CD4-positive, alpha-beta memory T cell (primary cell): ENCODE results near the gene LSM7. TPM values are rescaled to one million over a fixed set of nuclear protein-coding genes. Genes with fewer than 3 reads are reported as not detected.

Experiments
- CTCF ChIA-PET: fragments of 350-600 bp; sonication (Branson Sonifier 250); formaldehyde crosslinking; loops from one replicate; lab custom pipeline; 2021; ENCODE audit warnings: inconsistent platforms; ENCODE audit not compliant: partially characterized antibody; lab: Charles Lee
- POLR2A ChIA-PET: fragments of 350-600 bp; sonication (Branson Sonifier 250); formaldehyde crosslinking; loops from one replicate; lab custom pipeline; 2021; ENCODE audit not compliant: partially characterized antibody; lab: Charles Lee
- DNase-seq, 5 donors: peaks; one replicate each; pipeline versions ENCODE4 v3.0.0 to v3.0.0-alpha.2; 2020 to 2022; ENCODE audit warnings: mixed read lengths in 1 of 5
- H3K27ac ChIP-seq: one replicate; pipeline ENCODE4 v1.7.0; 2013; ENCODE audit warnings: low read depth, low read length
- H3K27me3 ChIP-seq: 2 replicates; pipeline ENCODE4 v1.7.0; 2013; ENCODE audit warnings: mild to moderate bottlenecking, low read length, moderate library complexity; ENCODE audit not compliant: insufficient read depth
- H3K36me3 ChIP-seq: 2 replicates; pipeline ENCODE4 v1.7.0; 2013; ENCODE audit warnings: mild to moderate bottlenecking, low read length, moderate library complexity; ENCODE audit not compliant: insufficient read depth
- H3K4me1 ChIP-seq: 2 replicates; pipeline ENCODE4 v1.7.0; 2013; ENCODE audit warnings: mild to moderate bottlenecking, low read length, moderate library complexity; ENCODE audit not compliant: insufficient read depth
- H3K4me3 ChIP-seq, 2 donors: one replicate each; pipeline ENCODE4 v1.7.0; 2013; ENCODE audit warnings: low read length in 2 of 2, mild to moderate bottlenecking in 1 of 2
- H3K9me3 ChIP-seq, 2 donors: one replicate each; pipeline ENCODE4 v1.7.0; 2013; ENCODE audit warnings: low read length in 2 of 2, control low read depth in 1 of 2; ENCODE audit not compliant: control insufficient read depth in 1 of 2
- H3K27ac Mint-ChIP-seq, 7 donors: one replicate each; pipeline ENCODE4 v1.8.0; 2020 to 2021; ENCODE audit warnings: mixed read lengths in 7 of 7, mild to moderate bottlenecking in 6 of 7, inconsistent platforms in 3 of 7, moderate library complexity in 3 of 7
- H3K27me3 Mint-ChIP-seq, 2 donors: one replicate each; pipeline ENCODE4 v1.8.0; 2020 to 2021; ENCODE audit warnings: mixed read lengths in 2 of 2
- H3K36me3 Mint-ChIP-seq, 2 donors: one replicate each; pipeline ENCODE4 v1.8.0; 2020 to 2021; ENCODE audit warnings: mixed read lengths in 2 of 2, inconsistent platforms in 1 of 2, mild to moderate bottlenecking in 1 of 2
- H3K4me1 Mint-ChIP-seq, 4 donors: one replicate each; pipeline ENCODE4 v1.8.0; 2020 to 2021; ENCODE audit warnings: mixed read lengths in 4 of 4, mild to moderate bottlenecking in 1 of 4
- H3K4me3 Mint-ChIP-seq, 8 donors: one replicate each; pipeline ENCODE4 v1.8.0; 2020 to 2021; ENCODE audit warnings: mixed read lengths in 8 of 8, mild to moderate bottlenecking in 7 of 8, moderate library complexity in 6 of 8, inconsistent platforms in 3 of 8
- H3K9me3 Mint-ChIP-seq, 8 donors: one replicate each; pipeline ENCODE4 v1.8.0; 2020 to 2021; ENCODE audit warnings: mixed read lengths in 8 of 8, mild to moderate bottlenecking in 5 of 8, inconsistent platforms in 3 of 8, moderate library complexity in 1 of 8
- intact Hi-C: fragments of 100-400 bp; cut with micrococcal nuclease; formaldehyde crosslinking; loops from one replicate; pipeline ENCODE4 v1.15.1; 2023
- polyA plus RNA-seq, 2 donors: library from polyadenylated mRNA; unstranded; fragments of 300-500 nt; fragmentation: Illumina TruSeq; gene quantifications; one replicate each; pipeline ENCODE4 v1.2.3, GENCODE V29; 2021
- total RNA-seq, 2 experiments: library from RNA; stranded (reverse); gene quantifications; one replicate each; pipeline ENCODE4 v1.2.3, GENCODE V29; 2021

The LSM7 gene
- total and polyA plus RNA-seq, 4 experiments from 2014 or later = 107 to 171 (median 137) TPM

DNA sequence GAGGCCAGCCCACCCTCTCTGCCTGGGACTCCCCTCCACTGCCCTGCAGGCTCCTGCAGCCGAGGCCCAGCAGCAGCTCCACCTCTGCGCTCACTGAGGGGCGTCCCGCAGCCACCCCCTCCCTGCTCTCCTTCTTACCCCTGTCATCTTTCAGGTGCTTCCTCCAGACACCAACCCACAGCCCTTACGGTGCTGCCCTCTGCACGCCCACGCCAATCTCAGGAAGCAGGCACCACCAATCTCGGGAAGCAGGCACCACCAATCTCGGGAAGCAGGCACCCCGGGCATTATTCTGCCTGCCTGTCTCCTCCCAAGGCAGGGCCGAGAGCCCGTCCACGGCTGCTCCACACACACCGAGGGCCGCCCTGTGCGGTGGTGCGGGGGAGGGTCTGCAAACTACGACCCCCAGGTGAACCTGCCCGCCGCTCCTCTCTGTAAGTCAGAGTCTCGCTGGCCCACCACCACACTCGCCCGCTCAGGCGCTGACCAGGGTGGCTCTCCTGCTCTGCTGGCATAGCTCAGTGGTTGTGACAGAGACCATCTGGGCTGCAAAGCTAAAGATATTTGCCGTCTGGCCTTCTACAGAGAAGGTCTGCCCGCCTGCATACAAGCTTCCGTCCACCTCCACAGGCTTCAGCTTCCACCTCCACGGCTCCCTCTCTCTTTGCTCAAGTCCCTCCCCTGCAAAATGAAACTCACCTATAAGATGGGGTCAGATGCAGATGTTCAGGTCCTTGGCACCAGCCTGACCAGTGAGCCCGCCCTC, 2.9 kb downstream of the LSM7 start:
- peaks cover 20 to 45% (median 37%) of the 10 kb centered on the region in 4 donors for H3K4me1 Mint-ChIP-seq
- DNase-seq = peak in 1 of 5 donors; percentile 33
- H3K36me3 ChIP-seq = peaks cover 6% of the 10 kb centered on the region
- H3K4me1 ChIP-seq = peaks cover 37% of the 10 kb centered on the region
- ChIA-PET POLR2A (interaction anchor here (0.6 to 1.4 kb wide), 2 partner anchors 90 to 102 kb away, joined by 3 to 4 read pairs; partner anchors contain the start of gene PLEKHJ1), CTCF (no interaction called here)
- no peaks in the 10 kb centered on the region for H3K27me3 Mint-ChIP-seq
- no peaks in the 10 kb centered on the region for H3K9me3 ChIP-seq
- intact Hi-C loops = loop anchor here (5.0 kb wide), 2 partner anchors 33 to 53 kb away; no protein-coding TSS in a partner anchor
- H3K36me3 Mint-ChIP-seq = peaks cover 10 to 36% of the 10 kb centered on the region in 2 donors
- no peaks in the 10 kb centered on the region for H3K27me3 ChIP-seq
- peak overlapping the region in 5 of 7 donors; percentile 66 to 98 (median 77) for H3K27ac Mint-ChIP-seq
- H3K4me3 Mint-ChIP-seq = peak overlapping the region in 3 of 8 donors; percentile 3 to 74 (median 23)
- H3K4me3 ChIP-seq = no peak overlapping the region
- no peak overlapping the region for H3K27ac ChIP-seq
- H3K9me3 Mint-ChIP-seq = peaks cover 0 to 2% (median 0%) of the 10 kb centered on the region in 8 donors

DNA sequence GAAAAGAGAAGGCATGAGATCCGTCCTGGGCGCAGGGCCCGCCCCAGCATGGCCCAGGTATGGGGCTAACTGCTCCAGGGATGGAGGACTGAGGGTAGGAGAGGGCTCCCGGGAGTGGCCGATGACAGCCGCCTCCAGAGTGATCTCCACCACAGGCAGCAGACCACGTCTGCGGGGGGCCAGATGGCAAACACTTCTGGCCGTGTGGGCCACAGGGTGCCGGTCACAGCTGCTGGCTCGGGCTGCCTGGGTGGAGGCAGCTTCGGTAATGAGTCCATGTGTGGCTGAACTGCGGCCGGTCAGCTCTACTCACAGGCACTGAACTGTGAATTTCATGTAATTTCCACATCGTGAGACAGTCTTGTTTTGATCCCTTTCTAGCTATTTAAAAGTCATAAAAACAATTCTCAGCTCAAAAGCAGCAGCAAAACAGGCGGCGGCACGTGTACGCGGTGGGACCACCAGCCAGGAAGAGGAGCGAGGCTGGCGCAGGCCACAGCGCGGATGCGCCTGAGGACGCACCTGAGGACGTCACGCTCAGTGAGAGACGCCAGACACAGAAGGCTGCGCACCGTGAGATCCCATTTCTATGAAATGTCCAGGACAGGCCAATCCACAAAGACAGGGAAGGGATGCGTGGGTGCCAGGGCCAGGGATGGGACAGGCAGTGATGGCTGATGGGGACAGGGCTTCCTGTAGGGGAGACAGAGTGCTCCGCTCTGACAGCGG, 4.0 kb downstream of the LSM7 start:
- Histone ChIP-seq H3K4me3 (no peak overlapping the region), H3K9me3 (no peaks in the 10 kb centered on the region), H3K27ac (no peak overlapping the region), H3K36me3 (peaks cover 6% of the 10 kb centered on the region), H3K4me1 (peaks cover 27% of the 10 kb centered on the region), H3K27me3 (no peaks in the 10 kb centered on the region)
- peak in 1 of 5 donors; percentile 13 for DNase-seq
- Mint-ChIP-seq H3K27ac (peak overlapping the region in 1 of 7 donors; percentile 69), H3K9me3 (peaks cover 0 to 2% (median 0%) of the 10 kb centered on the region in 8 donors), H3K4me3 (no peak overlapping the region), H3K36me3 (peaks cover 10 to 33% of the 10 kb centered on the region in 2 donors), H3K4me1 (peaks cover 15 to 35% (median 28%) of the 10 kb centered on the region in 4 donors), H3K27me3 (no peaks in the 10 kb centered on the region)
- ChIA-PET POLR2A (interaction anchor here (1.4 kb wide), 1 partner anchor 104 kb away, joined by 3 read pairs; no protein-coding TSS in a partner anchor), CTCF (no interaction called here)
- intact Hi-C loops = no loop called here

DNA sequence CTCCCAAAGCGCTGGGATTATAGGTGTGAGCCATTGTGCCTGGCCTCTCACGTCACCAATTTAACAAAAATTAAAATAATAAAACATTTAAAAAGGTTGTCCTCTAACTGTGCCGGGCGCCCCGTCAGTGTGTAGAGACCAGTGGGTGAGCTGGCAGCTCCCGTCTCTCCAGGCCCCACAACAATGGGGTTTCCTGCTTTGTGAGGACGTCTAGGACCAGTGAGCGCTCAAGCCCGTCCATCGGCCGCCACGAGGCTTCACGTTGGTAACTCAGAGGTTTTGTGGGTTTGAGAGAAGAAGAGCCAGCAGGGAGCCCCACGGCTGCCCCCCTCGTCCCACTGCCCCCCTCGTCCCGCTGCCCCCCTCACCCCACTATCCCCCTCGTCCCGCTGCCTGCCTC, 4.7 kb downstream of the LSM7 start:
- ChIA-PET CTCF (no interaction called here), POLR2A (no interaction called here)
- DNase-seq = peak in 1 of 5 donors; percentile 30
- Histone ChIP-seq H3K27me3 (no peaks in the 10 kb centered on the region), H3K9me3 (no peaks in the 10 kb centered on the region), H3K36me3 (peaks cover 6% of the 10 kb centered on the region), H3K4me3 (no peak overlapping the region), H3K27ac (no peak overlapping the region), H3K4me1 (peaks cover 22% of the 10 kb centered on the region)
- H3K27me3 Mint-ChIP-seq = no peaks in the 10 kb centered on the region
- no peak overlapping the region for H3K27ac Mint-ChIP-seq
- peaks cover 10 to 33% of the 10 kb centered on the region in 2 donors for H3K36me3 Mint-ChIP-seq
- intact Hi-C loops = no loop called here
- H3K9me3 Mint-ChIP-seq = peaks cover 0 to 2% (median 0%) of the 10 kb centered on the region in 8 donors
- H3K4me3 Mint-ChIP-seq = no peak overlapping the region
- peaks cover 12 to 30% (median 24%) of the 10 kb centered on the region in 4 donors for H3K4me1 Mint-ChIP-seq

DNA sequence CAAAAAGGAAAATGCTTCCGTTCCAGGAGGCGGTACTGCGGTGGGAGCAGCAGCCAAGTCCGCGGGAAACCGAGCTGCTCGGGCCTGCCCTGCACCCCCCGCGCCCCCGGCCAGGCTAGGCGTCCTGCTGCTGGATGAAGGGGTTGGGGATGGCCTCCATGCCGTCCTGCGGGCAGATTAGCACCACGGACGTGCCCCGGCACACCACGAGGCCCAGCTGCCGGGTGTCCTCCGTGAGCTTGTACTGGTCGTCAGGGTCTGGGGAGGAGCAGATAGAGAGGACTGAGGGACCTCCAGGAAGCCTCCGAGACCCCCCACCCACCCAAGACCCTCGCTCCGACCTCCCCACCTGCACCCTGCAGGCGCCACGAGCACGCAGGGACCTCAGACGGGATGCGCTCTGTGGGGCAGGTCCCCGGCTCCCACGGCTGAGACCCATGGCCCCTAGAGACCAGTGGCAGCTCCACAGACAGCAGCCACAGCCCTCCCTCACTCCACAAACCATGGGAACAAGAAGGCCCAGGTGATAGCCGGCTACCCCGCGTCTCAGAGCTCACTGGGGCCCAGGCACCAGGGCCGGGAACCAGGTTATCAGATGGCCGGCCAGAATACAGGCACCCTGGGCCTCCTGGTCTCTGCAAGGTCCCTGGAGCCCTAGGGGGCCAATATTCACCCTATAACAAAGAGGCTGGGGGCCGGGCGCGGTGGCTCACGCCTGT, 6.7 kb downstream of the LSM7 start:
- no peaks in the 10 kb centered on the region for H3K27me3 Mint-ChIP-seq

DNA sequence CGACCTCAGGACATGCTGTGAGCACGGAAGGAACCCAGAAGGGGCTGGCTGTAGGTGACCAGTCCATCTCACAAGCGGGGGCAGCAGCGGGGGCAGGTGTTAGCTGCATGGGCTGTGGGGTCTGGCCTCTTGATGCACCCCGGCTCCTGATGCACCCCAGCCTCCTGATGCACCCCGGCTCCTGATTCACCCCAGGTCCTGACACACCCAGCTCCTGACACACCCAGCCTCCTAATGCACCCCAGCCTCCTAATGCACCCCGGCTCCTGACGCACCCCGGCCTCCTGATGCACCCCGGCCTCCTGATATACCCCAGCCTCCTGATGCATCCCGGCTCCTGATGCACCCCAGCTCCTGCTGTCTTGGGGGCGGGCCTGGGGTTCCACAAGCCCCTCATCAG, 7.4 kb downstream of the LSM7 start:
- ChIA-PET POLR2A (interaction anchor here (0.6 kb wide), 1 partner anchor 129 kb away, joined by 4 read pairs; no protein-coding TSS in a partner anchor), CTCF (no interaction called here)
- H3K27ac ChIP-seq = no peak overlapping the region
- Mint-ChIP-seq H3K4me3 (no peak overlapping the region), H3K4me1 (peaks cover 3 to 5% (median 3%) of the 10 kb centered on the region in 4 donors), H3K27ac (no peak overlapping the region), H3K36me3 (peaks cover 4 to 21% of the 10 kb centered on the region in 2 donors), H3K27me3 (no peaks in the 10 kb centered on the region), H3K9me3 (peaks cover 0 to 5% (median under 1%) of the 10 kb centered on the region in 8 donors)
- H3K9me3 ChIP-seq = no peaks in the 10 kb centered on the region
- intact Hi-C loops = no loop called here
- H3K36me3 ChIP-seq = peaks cover 6% of the 10 kb centered on the region
- no peak for DNase-seq
- no peaks in the 10 kb centered on the region for H3K27me3 ChIP-seq
- no peak overlapping the region for H3K4me3 ChIP-seq
- H3K4me1 ChIP-seq = peaks cover 4% of the 10 kb centered on the region

More for the DNA sequence above, 6.7 kb downstream of the LSM7 start:
- H3K36me3 Mint-ChIP-seq = peaks cover 6 to 23% of the 10 kb centered on the region in 2 donors
- Histone ChIP-seq H3K36me3 (peaks cover 6% of the 10 kb centered on the region), H3K9me3 (no peaks in the 10 kb centered on the region), H3K27ac (no peak overlapping the region), H3K27me3 (no peaks in the 10 kb centered on the region), H3K4me1 (peaks cover 10% of the 10 kb centered on the region), H3K4me3 (no peak overlapping the region)
- ChIA-PET CTCF (no interaction called here), POLR2A (interaction anchor here (1.2 kb wide), 1 partner anchor 11 kb away, joined by 3 read pairs; no protein-coding TSS in a partner anchor)
- peak in 1 of 5 donors; percentile 26 for DNase-seq
- H3K4me3 Mint-ChIP-seq = no peak overlapping the region
- H3K9me3 Mint-ChIP-seq = peaks cover 0 to 2% (median 0%) of the 10 kb centered on the region in 8 donors
- no peak overlapping the region for H3K27ac Mint-ChIP-seq
- intact Hi-C loops = no loop called here
- H3K4me1 Mint-ChIP-seq = peaks cover 5 to 12% (median 8%) of the 10 kb centered on the region in 4 donors

DNA sequence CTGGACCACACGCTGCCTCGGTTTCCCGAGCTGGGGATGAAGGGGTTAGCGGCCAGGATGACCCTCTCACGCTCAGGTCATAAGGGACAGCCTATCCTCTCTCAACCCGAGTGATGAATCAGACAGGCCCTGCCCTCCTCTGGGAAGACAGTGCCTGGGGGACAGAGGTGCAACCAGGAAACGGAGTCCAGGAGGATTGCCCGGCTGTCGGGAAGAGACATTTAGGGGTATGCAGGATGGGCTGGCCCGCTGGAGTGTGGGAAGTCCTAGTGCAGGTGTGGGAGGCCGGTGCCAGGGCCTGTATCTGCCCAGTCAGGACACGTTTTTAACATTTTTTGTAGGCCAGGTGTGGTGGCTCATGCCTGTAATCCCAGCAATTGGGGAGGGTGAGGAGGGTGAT, 8.3 kb downstream of the LSM7 start:
- Mint-ChIP-seq H3K27ac (no peak overlapping the region), H3K36me3 (peaks cover under 1 to 15% of the 10 kb centered on the region in 2 donors), H3K27me3 (peaks cover 0 to under 1% of the 10 kb centered on the region in 2 donors), H3K9me3 (peaks cover 0 to 14% (median 8%) of the 10 kb centered on the region in 8 donors), H3K4me1 (peaks cover 0 to 2% (median 0%) of the 10 kb centered on the region in 4 donors), H3K4me3 (no peak overlapping the region)
- DNase-seq = no peak
- ChIA-PET POLR2A (no interaction called here), CTCF (no interaction called here)
- no peak overlapping the region for H3K27ac ChIP-seq
- no peaks in the 10 kb centered on the region for H3K27me3 ChIP-seq
- intact Hi-C loops = no loop called here
- peaks cover 6% of the 10 kb centered on the region for H3K36me3 ChIP-seq
- no peak overlapping the region for H3K4me3 ChIP-seq
- no peaks in the 10 kb centered on the region for H3K4me1 ChIP-seq
- H3K9me3 ChIP-seq = no peaks in the 10 kb centered on the region
